Pancreas (tissue), 10 donors: Measurements from ENCODE around the gene TCN2. TPM values are rescaled to one million over a fixed set of nuclear protein-coding genes. Genes with fewer than 3 reads are reported as not detected.
A peak's percentile ranks its signal among the peaks of the same experiment; 100 is the strongest.

Source experiments
- ATAC-seq, 4 donors: fragments of 200-7000 bp; cut with Tn5 transposase; one replicate each; pipeline versions ENCODE4 v1.8.0 to v1.9.1; 2020; ENCODE audit warnings: mild to moderate bottlenecking in 4 of 4, moderate library complexity in 4 of 4
- DNase-seq, 6 donors: peaks; one replicate each; pipeline ENCODE4 v3.0.0-alpha.2; 2020
- FAIRE-seq: peaks from 2 replicates; lab custom pipeline; 2012; peaks lifted over from hg19 to GRCh38; lab: Jason Lieb, UNC
- H3K27ac ChIP-seq, 4 donors: fragments of 200-600 bp; sonication (generic); 1 replicate in 3 of 4; 2 replicates in 1 of 4; pipeline versions ENCODE4 v1.5.0 to v1.8.0; 2020
- H3K27me3 ChIP-seq, 4 donors: fragments of 200-600 bp; one replicate each; pipeline ENCODE4 v1.8.0; 2021
- H3K36me3 ChIP-seq, 3 donors: fragments of 200-600 bp; sonication (generic) in 1 of 3; one replicate each; pipeline versions ENCODE4 v1.5.0 to v1.8.0; 2020 to 2021
- H3K4me1 ChIP-seq, 3 donors: fragments of 200-600 bp; one replicate each; pipeline ENCODE4 v1.8.0; 2021
- H3K4me3 ChIP-seq, 4 donors: fragments of 200-600 bp; sonication (generic) in 2 of 4; one replicate each; pipeline versions ENCODE4 v1.5.0 to v1.8.0; 2020 to 2021
- H3K9me3 ChIP-seq, 4 donors: fragments of 200-600 bp; one replicate each; pipeline ENCODE4 v1.8.0; 2021
- CTCF ChIP-seq, 4 donors: fragments of 200-600 bp; sonication (generic) in 3 of 4; IDR thresholded peaks; one replicate each; pipeline versions ENCODE4 v1.5.0 to v1.8.0; 2021; ENCODE audit warnings: antibody characterized with exemption in 4 of 4
- whole genome bisulfite sequencing, 2 donors: extraction: QIAGEN DNeasy Blood & Tissue Kit; methylation state at CpG; one replicate each; pipeline ENCODE4 v1.1.7; 2013; 5-methylcytosine and 5-hydroxymethylcytosine counted together
- intact Hi-C, 3 donors: fragments of 100-400 bp; cut with DNase I; formaldehyde crosslinking; loops; one replicate each; pipeline versions ENCODE4 v1.11.1 to v1.14.2; 2022
- polyA plus RNA-seq, 2 donors: library from polyadenylated mRNA; stranded (reverse); fragments of 200-250 nt; gene quantifications; one replicate each; pipeline ENCODE4 v1.2.3, GENCODE V29; 2013
- total RNA-seq, 6 donors: library from RNA; stranded (reverse); fragmentation: NEBNext Ultra II Directional in 4 of 6; extraction: Animal tissue kit (Norgen Biotek cat#: 25700) in 4 of 6; gene quantifications; one replicate each; pipeline versions ENCODE4 v1.2.1 to v1.2.4, GENCODE V29; 2021 to 2023
- donor health status: healthy with polysubstance abuse.
- donor health status: DM: no; HTN: no; CAD: no; lungs with moderate emphysema.
- donor health status: DM: no; HTN: no; CAD: no.
- donor health status: control.
- donor health status: control.
- donor health status: Bipolar disorder and iron deficiency.
- donor health status: DM: yes; HTN: yes; CAD: no.
- donor health status: DM: no; HTN: no; CAD: no.
- donor health status: DM: no; HTN: no; CAD: no.
- donor health status: DM: yes; HTN: yes; CAD: no.

The TCN2 gene
- total and polyA plus RNA-seq, 8 donors: 3.6 to 10.0 (median 5.9) TPM

- FAIRE-seq (no peak), ATAC-seq (peak; percentile 64 to 79 (median 78))
- intact Hi-C loops: no loop called here
These were observed 41.9 kb downstream of the TCN2 start for GRCh38 chr22:30648825-30649224.

GRCh38 chr22:30649430-30650007, 42.5 kb downstream of the TCN2 start:
- Histone ChIP-seq H3K27me3 (no peaks in the 10 kb centered on the region), H3K4me3 (no peak overlapping the region), H3K4me1 (no peaks in the 10 kb centered on the region), H3K27ac (no peak overlapping the region), H3K36me3 (no peaks in the 10 kb centered on the region), H3K9me3 (no peaks in the 10 kb centered on the region)
- intact Hi-C loops: no loop called here
- FAIRE-seq (no peak), ATAC-seq (peak; percentile 58 to 88 (median 80)), DNase-seq (peak in 3 of 6 donors; percentile 26 to 46 (median 32))
- WGBS, 2 donors: 75 to 79% methylated on average over 7 of the region's 7 CpGs
- TF ChIP-seq CTCF (IDR thresholded peaks at IDR 0.05): no peak

More at GRCh38 chr22:30648825-30649224, 41.9 kb downstream of the TCN2 start:
- DNase-seq: peak in 1 of 6 donors; percentile 39
- no peak overlapping the region for H3K4me3 ChIP-seq
- 58 to 75% methylated on average over 3 of the region's 3 CpGs for WGBS, 2 donors
- H3K4me1 ChIP-seq: no peaks in the 10 kb centered on the region
- H3K9me3 ChIP-seq: no peaks in the 10 kb centered on the region
- no peak for TF ChIP-seq CTCF (IDR thresholded peaks at IDR 0.05)
- H3K27me3 ChIP-seq: no peaks in the 10 kb centered on the region
- H3K36me3 ChIP-seq: no peaks in the 10 kb centered on the region
- H3K27ac ChIP-seq: no peak overlapping the region

GRCh38 chr22:30650508-30651116, 43.6 kb downstream of the TCN2 start:
- no peak for DNase-seq

GRCh38 chr22:30652852-30653251, 45.9 kb downstream of the TCN2 start:
- no peaks in the 10 kb centered on the region for H3K36me3 ChIP-seq
- H3K4me3 ChIP-seq: no peak overlapping the region
- no peaks in the 10 kb centered on the region for H3K27me3 ChIP-seq
- no peak overlapping the region for H3K27ac ChIP-seq
- 77 to 96% methylated on average over 2 of the region's 2 CpGs for WGBS, 2 donors
- intact Hi-C loops: no loop called here
- FAIRE-seq (no peak), DNase-seq (no peak), ATAC-seq (no peak)
- TF ChIP-seq CTCF (IDR thresholded peaks at IDR 0.05): no peak
- no peaks in the 10 kb centered on the region for H3K4me1 ChIP-seq
- no peaks in the 10 kb centered on the region for H3K9me3 ChIP-seq

More at GRCh38 chr22:30650508-30651116, 43.6 kb downstream of the TCN2 start:
- Histone ChIP-seq H3K4me3 (no peak overlapping the region), H3K27ac (no peak overlapping the region), H3K4me1 (no peaks in the 10 kb centered on the region), H3K36me3 (no peaks in the 10 kb centered on the region), H3K9me3 (no peaks in the 10 kb centered on the region), H3K27me3 (no peaks in the 10 kb centered on the region)
- no peak for TF ChIP-seq CTCF (IDR thresholded peaks at IDR 0.05)
- WGBS, 2 donors: 59 to 66% methylated on average over 5 of the region's 5 CpGs
- ATAC-seq: no peak
- no peak for FAIRE-seq
- intact Hi-C loops: no loop called here

- no peaks in the 10 kb centered on the region for H3K27me3 ChIP-seq
- ATAC-seq (no peak), FAIRE-seq (no peak), DNase-seq (no peak)
- H3K4me3 ChIP-seq: no peak overlapping the region
- WGBS, 2 donors: 94 to 95% methylated on average over 14 of the region's 14 CpGs
- H3K4me1 ChIP-seq: no peaks in the 10 kb centered on the region
- no peak for TF ChIP-seq CTCF (IDR thresholded peaks at IDR 0.05)
- H3K36me3 ChIP-seq: no peaks in the 10 kb centered on the region
- no peaks in the 10 kb centered on the region for H3K9me3 ChIP-seq
- intact Hi-C loops: no loop called here
- H3K27ac ChIP-seq: no peak overlapping the region
These were observed 47.4 kb downstream of the TCN2 start for GRCh38 chr22:30654361-30654760.
